C1 segment of cervical spinal cord (tissue), 14 donors: ENCODE data around the gene TMTC2.
"Not testable (repeated sequence)": the region's sequence is repeated elsewhere in the genome, so short reads cannot be mapped to it uniquely, and the experiment has no call there.

Experiments used
- DNase-seq, 14 donors: peaks; one replicate each; lab custom pipeline; 2025; lab: John Stamatoyannopoulos, UW

The TMTC2 gene

DNA sequence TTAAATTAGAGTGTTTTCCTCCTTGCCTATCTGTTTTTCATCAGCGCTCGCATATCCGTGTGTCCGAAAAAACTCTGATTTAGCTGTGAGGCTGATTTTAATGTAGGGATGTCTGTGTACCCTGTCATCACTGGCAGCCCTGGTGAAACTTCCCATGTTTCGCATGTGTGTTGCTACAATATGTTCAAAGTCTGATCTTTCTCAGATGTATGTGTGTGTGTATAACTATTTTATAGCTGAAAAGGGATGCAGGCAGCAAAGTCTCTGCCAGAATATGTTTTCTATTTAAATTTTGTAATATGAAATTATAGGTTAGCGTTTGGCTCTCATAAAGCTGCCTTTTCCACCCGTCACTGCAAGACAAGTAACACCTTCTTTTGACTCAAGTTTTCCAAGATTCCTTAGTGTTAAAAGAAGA, 154.8 kb downstream of the TMTC2 start:
- no peak for DNase-seq

DNA sequence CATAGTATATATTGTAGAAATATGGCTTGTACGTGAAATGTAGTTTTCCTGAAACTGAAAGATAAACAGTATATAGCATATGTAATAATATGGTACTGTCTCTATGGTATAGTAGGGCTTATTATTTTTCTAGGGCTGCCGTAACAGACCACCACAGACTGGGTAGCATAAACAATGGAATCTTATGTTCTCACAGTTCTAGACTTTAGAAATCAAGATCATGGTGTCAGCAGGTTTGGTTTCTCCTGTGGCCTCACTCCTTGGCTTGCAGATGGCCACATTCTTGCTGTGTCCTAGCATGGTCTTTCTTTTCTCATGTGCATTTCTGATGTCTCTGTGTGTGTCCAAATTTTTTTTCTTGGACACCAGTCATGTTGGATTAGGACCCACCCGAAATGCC, 155.8 kb downstream of the TMTC2 start:
- no peak for DNase-seq

- DNase-seq: not testable (repeated sequence)
These were observed 158.4 kb downstream of the TMTC2 start for GRCh38 chr12:82845076-82845475.

- no peak for DNase-seq
These were observed 162.1 kb downstream of the TMTC2 start for GRCh38 chr12:82848845-82849244.

DNA sequence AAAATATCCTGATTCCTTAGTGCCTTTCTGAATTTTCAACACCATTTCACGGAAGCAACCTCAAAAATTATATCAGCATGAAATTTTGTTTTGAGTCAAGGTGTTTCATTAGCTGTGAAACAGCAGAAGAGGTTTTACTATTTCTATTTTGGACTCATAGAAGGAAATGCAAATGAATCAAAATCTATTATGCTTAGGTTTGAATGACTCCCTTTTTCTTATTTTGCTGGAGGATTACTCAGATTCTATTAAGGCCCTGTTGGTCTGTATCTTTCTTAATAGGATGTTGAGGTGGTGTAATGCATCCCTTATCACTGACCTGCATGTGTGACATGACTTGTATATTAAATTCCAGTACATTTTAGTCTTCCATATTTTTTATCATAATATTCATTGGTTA, 165.8 kb downstream of the TMTC2 start:
- no peak for DNase-seq

DNA sequence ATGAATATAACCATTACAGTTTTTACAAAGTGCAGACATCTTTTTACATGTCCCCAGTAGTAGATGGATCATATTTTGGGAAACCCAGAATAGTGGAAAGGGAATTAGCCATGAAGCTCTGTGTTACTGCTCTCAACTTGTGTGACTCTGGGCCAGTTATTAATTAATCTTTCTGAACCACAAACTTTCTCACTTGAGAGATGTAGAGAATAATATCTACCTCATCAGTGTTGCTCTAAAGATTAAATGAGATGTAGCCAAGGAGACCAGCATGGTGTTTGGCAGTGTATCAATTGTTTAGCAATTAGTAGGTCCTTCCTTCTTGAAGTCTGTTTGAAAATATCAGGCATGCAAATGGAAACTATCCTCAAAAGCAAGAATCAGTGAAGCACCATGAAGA, 169.2 kb downstream of the TMTC2 start:
- DNase-seq: no peak

DNA sequence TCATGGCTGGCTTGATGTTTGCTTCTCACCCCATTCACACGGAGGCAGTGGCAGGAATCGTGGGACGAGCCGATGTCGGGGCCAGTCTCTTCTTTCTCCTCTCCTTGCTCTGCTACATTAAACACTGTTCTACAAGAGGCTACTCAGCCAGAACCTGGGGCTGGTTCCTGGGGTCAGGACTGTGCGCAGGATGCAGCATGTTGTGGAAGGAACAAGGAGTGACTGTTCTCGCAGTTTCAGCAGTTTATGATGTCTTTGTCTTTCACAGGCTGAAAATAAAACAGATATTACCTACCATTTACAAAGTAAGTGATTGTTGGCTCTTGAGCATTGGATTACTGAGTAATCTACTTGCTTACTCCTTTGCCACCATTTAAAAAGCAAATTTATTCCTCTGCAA, 170.6 kb downstream of the TMTC2 start:
- DNase-seq: peak in 1 of 14 donors; percentile 6

GRCh38 chr12:82857911-82858533, 171.3 kb downstream of the TMTC2 start:
- DNase-seq: no peak

GRCh38 chr12:82858534-82858917, 171.8 kb downstream of the TMTC2 start:
- no peak for DNase-seq

GRCh38 chr12:82862069-82862841, 175.5 kb downstream of the TMTC2 start:
- DNase-seq: no peak

- DNase-seq: no peak
These were observed 176.4 kb downstream of the TMTC2 start for GRCh38 chr12:82862876-82863649.

DNA sequence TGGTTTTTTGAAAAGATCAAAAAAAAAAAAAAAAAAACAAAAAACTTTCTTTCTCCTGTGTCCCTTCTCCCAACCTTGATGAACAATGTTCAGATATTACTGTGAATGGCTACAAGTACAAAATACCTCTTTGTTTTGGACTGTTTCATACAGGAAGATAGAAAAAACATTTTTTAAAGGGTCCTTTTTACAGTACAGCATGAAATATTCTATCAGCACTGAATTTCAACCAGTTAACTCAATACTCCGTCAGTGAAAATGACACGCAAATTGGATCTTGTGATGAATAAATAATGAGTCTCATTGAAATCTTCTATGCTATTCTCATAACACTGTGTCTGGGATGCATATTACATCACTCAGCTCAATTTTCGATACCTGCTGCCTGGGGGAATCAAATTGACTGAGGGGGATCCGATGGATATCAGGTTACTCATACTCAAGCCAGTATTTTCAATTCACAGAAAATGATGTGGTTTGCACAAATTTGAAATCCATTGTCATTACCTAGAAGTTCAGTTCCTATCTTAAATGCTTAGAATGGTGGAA, 179.6 kb downstream of the TMTC2 start:
- DNase-seq: peak in 1 of 14 donors; percentile 36

GRCh38 chr12:82866946-82867345, 180.2 kb downstream of the TMTC2 start:
- DNase-seq: peak in 1 of 14 donors; percentile 77

DNA sequence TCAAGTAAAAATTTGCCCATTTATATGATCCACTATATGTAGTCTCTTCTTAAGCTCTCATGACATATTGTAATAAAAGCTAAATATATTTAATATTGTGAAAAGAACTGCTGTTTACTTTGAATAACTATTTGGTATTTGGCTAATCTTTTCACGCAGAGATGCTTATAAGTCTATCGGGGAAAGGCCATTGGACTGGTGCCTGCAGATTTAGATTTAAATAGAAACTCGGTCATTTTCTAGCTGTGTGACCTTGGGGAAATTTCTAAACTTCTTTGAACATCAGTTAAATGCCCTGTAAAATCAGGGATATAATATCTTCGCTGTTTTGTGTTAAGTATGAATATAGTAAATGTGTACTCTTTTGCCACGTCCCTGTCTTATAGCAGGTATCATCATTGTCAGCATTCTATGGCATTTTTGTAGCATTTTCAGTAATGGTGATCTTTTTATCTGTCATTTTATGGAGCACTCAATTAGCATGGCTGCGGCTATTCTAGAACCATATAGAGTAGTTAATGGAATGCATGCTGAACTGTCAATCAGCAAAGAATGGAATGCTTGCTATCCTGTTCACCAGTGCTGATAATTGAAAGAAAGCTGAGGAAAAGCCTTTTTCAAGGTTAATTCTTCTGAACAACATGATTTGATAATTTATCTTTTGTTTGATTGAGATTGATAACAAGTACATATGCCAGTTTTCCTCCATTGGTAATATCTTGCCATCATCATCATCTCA, 181.2 kb downstream of the TMTC2 start:
- DNase-seq: peak in 1 of 14 donors; percentile 55

DNA sequence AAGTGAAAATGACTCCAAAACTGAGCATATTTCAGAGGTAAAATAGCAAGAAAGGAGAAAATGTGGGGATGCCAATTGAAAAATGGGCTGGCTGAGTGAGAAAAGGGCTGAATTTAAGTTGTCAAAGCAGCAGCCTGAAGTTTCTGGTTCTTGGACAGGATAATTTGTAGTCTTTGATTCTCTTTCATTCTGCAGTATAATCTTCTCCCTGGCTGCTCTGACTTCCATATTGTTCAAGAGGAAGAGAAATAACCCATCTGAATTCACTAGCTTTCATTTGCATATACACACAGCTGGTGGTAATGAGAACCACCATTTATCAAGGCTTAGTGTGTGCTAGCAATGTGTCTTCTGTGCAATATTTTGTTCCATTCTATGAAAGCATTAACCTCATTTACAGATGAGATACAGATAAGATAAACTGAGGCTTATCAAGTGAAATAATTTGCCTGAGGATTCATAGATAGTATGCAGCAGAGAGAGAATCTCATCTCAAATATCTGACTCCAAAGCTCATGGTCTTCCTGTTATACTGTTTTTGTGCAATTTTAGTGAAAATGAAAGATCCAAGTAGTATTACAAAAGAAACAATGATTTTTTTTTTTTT, 184.2 kb downstream of the TMTC2 start:
- DNase-seq: no peak

GRCh38 chr12:82872088-82872487, 185.4 kb downstream of the TMTC2 start:
- DNase-seq: no peak

GRCh38 chr12:82873309-82873708, 186.6 kb downstream of the TMTC2 start:
- no peak for DNase-seq

DNA sequence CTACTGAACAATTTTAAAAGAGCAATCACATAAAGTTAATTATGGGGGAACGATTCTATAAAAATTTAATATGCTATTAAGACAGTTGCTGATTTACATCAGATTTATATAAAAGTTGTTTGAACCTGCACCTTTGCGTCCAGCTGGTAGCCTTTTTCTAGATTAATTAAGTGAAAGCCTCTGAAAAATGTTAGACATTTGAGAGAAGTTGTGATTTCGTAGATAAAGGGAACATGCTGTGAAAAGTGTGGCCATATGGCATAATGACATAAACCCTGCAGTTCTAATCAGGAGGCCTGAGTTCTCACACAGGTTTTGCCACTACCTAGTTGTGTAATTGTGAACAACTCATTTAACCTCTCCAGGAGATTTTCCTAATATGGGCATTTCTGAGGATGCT, 187.2 kb downstream of the TMTC2 start:
- peak in 1 of 14 donors; percentile 73 for DNase-seq

- DNase-seq: no peak
These were observed 188.2 kb downstream of the TMTC2 start for GRCh38 chr12:82874945-82875344.

DNA sequence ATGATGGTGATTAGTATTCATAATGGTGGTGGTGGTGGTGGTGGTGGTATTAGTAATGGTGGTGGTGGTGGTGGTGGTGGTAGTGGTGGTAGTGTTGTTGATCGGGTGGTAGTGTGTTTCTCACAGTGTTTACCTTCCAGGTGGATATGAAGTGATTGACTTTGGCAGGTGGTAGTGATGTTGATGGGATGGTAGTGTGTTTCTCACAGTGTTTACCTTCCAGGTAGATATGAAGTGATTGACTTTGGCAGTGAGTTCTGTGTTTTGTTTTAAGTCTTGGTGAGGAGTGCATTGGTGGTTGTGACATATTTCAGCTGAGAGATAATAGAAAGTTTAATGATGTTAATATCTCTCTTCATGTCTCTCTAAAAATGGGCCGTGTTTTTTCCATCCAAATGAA, 189.4 kb downstream of the TMTC2 start:
- no peak for DNase-seq

- DNase-seq: no peak
These were observed 191.3 kb downstream of the TMTC2 start for GRCh38 chr12:82877963-82878362.
